ENCODE measurements around the gene SPEG. TPM values are rescaled to one million over a fixed set of nuclear protein-coding genes. Genes with fewer than 3 reads are reported as not detected.

Gene SPEG
- total RNA-seq, 4 donors from 2014 or later = 6.7 to 10.2 (median 8.1) TPM

DNA sequence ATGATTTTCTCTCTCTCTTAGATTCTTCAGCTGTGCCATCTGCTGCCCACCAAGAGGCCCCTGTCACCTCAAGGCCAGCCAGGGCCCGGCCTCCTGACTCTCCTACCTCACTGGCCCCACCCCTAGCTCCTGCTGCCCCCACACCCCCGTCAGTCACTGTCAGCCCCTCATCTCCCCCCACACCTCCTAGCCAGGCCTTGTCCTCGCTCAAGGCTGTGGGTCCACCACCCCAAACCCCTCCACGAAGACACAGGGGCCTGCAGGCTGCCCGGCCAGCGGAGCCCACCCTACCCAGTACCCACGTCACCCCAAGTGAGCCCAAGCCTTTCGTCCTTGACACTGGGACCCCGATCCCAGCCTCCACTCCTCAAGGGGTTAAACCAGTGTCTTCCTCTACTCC, 54.7 kb downstream of the SPEG start:
- no peak overlapping the region for H3K4me3 ChIP-seq
- no peak for DNase-seq (ENCODE audit: low spot score in 2 of 2)
- H3K4me1 ChIP-seq = peaks cover 0 to 8% (median 5%) of the 10 kb centered on the region in 4 donors
- no peaks in the 10 kb centered on the region for H3K9me3 ChIP-seq
- WGBS, 2 donors = 94 to 95% methylated on average over 7 to 9 of the region's 9 CpGs
- no peak overlapping the region for H3K27ac ChIP-seq
- TF ChIP-seq POLR2A (IDR thresholded peaks at IDR 0.05) = no peak
- TF ChIP-seq, protein P1, sequence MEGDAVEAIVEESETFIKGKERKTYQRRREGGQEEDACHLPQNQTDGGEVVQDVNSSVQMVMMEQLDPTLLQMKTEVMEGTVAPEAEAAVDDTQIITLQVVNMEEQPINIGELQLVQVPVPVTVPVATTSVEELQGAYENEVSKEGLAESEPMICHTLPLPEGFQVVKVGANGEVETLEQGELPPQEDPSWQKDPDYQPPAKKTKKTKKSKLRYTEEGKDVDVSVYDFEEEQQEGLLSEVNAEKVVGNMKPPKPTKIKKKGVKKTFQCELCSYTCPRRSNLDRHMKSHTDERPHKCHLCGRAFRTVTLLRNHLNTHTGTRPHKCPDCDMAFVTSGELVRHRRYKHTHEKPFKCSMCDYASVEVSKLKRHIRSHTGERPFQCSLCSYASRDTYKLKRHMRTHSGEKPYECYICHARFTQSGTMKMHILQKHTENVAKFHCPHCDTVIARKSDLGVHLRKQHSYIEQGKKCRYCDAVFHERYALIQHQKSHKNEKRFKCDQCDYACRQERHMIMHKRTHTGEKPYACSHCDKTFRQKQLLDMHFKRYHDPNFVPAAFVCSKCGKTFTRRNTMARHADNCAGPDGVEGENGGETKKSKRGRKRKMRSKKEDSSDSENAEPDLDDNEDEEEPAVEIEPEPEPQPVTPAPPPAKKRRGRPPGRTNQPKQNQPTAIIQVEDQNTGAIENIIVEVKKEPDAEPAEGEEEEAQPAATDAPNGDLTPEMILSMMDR (IDR thresholded peaks at IDR 0.05) = no peak
- TF ChIP-seq EP300 (IDR thresholded peaks at IDR 0.05) = no peak
- no peaks in the 10 kb centered on the region for H3K36me3 ChIP-seq
- H3K27me3 ChIP-seq = peaks cover 0 to 81% of the 10 kb centered on the region in 2 donors

DNA sequence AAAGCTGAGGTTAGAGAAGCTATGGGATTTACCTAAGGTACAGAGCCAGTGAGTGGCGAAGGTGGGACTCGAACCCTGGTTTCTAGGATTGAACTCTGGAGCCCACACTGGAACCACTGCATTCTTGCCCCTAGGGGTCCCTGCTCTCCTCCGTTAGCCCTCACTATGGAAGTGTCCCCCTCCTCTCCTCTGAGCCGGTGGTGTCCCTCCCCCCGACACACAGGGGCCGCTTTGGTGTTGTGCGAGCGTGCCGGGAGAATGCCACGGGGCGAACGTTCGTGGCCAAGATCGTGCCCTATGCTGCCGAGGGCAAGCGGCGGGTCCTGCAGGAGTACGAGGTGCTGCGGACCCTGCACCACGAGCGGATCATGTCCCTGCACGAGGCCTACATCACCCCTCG, 55.5 kb downstream of the SPEG start:
- Histone ChIP-seq H3K27ac (no peak overlapping the region), H3K27me3 (peaks cover 0 to 77% of the 10 kb centered on the region in 2 donors), H3K36me3 (no peaks in the 10 kb centered on the region), H3K9me3 (no peaks in the 10 kb centered on the region), H3K4me3 (no peak overlapping the region), H3K4me1 (peaks cover 0 to 2% (median 0%) of the 10 kb centered on the region in 4 donors)
- WGBS, 2 donors = 79 to 83% methylated on average over 19 to 23 of the region's 23 CpGs
- no peak for TF ChIP-seq EP300 (IDR thresholded peaks at IDR 0.05)
- TF ChIP-seq, protein P1 (IDR thresholded peaks at IDR 0.05) = no peak
- TF ChIP-seq POLR2A (IDR thresholded peaks at IDR 0.05) = no peak
- DNase-seq (ENCODE audit: low spot score in 2 of 2) = no peak

DNA sequence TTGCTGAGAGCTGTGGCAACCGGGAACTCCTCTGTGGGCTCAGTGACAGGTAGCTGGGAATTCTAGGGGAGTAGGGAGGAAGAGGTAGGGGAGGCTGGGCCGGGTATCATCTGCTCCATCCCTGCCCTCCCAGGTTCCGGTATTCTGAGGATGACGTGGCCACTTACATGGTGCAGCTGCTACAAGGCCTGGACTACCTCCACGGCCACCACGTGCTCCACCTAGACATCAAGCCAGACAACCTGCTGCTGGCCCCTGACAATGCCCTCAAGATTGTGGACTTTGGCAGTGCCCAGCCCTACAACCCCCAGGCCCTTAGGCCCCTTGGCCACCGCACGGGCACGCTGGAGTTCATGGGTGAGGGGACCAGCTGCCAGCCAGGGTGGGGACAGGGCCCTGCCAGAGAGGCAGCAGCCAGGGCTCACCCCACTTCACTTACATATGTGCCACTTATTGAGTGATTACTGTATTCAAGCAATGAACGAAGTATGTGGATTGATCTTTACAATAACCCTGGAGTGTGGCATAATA, 56.0 kb downstream of the SPEG start:
- TF ChIP-seq, protein P1 (IDR thresholded peaks at IDR 0.05) = no peak
- no peak for TF ChIP-seq EP300 (IDR thresholded peaks at IDR 0.05)
- TF ChIP-seq POLR2A (IDR thresholded peaks at IDR 0.05) = no peak
- no peak overlapping the region for H3K27ac ChIP-seq
- H3K4me1 ChIP-seq = peaks cover 0 to 7% (median 0%) of the 10 kb centered on the region in 4 donors
- H3K36me3 ChIP-seq = no peaks in the 10 kb centered on the region
- no peak for DNase-seq (ENCODE audit: low spot score in 2 of 2)
- no peak overlapping the region for H3K4me3 ChIP-seq
- 88% methylated on average over 10 of the region's 10 CpGs for WGBS, 2 donors
- H3K27me3 ChIP-seq = peaks cover 0 to 74% of the 10 kb centered on the region in 2 donors
- H3K9me3 ChIP-seq = no peaks in the 10 kb centered on the region

DNA sequence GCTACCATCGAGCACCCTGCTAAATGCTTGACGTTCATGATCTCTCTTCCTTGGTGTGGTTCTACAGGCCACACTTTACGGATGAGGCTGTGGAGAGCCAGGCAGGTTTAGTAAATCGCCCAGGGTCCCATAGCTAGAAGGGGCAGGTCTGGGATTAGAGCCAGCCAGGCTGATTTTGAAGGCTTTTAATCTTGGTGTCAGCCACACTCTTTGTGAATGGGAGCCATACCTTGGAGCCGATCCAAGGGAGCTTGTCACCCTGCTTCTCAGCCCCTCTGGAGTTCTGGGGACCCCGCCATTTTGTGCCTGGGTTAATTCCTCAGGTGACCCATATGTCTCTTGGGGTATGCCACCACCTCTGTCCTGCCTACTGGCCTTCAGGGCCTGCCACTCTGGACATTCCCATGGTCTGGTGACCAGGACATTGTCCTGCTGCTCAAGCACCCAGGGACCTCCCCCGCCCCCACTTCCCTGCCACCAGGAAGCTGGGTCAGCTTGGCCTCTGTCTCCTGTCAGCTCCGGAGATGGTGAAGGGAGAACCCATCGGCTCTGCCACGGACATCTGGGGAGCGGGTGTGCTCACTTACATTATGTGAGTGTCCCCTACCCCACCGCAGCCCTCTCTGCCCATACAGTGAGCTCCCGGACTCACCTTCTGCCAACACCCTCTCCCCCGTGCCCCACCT, 56.8 kb downstream of the SPEG start:
- H3K4me3 ChIP-seq = no peak overlapping the region
- H3K36me3 ChIP-seq = no peaks in the 10 kb centered on the region
- H3K27ac ChIP-seq = no peak overlapping the region
- 86% methylated on average over 14 of the region's 14 CpGs for WGBS, 2 donors
- H3K9me3 ChIP-seq = no peaks in the 10 kb centered on the region
- no peak for DNase-seq (ENCODE audit: low spot score in 2 of 2)
- peaks cover 0 to 74% of the 10 kb centered on the region in 2 donors for H3K27me3 ChIP-seq
- peaks cover 0 to 9% (median 0%) of the 10 kb centered on the region in 4 donors for H3K4me1 ChIP-seq
- no peak for TF ChIP-seq EP300 (IDR thresholded peaks at IDR 0.05)
- TF ChIP-seq, protein P1 (IDR thresholded peaks at IDR 0.05) = no peak
- TF ChIP-seq POLR2A (IDR thresholded peaks at IDR 0.05) = no peak

DNA sequence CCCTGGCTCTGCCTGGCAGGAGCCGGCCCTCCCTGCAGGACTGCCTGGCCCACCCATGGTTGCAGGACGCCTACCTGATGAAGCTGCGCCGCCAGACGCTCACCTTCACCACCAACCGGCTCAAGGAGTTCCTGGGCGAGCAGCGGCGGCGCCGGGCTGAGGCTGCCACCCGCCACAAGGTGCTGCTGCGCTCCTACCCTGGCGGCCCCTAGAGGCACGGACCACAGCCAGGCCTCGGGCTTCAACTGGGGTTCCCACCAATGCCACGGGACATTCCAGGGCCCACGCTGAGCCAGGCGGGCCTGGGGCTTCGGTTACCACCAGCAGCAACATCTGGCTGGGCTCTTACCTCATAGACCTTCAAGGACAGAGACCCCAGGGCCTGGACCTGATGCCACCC, 57.9 kb downstream of the SPEG start:
- no peak overlapping the region for H3K27ac ChIP-seq
- no peaks in the 10 kb centered on the region for H3K9me3 ChIP-seq
- H3K27me3 ChIP-seq = peaks cover 0 to 73% of the 10 kb centered on the region in 2 donors
- TF ChIP-seq POLR2A (IDR thresholded peaks at IDR 0.05) (no peak), EP300 (IDR thresholded peaks at IDR 0.05) (no peak)
- TF ChIP-seq, protein P1 (IDR thresholded peaks at IDR 0.05) = no peak
- H3K4me3 ChIP-seq = no peak overlapping the region
- 63 to 70% methylated on average over 20 of the region's 20 CpGs for WGBS, 2 donors
- H3K36me3 ChIP-seq = no peaks in the 10 kb centered on the region
- H3K4me1 ChIP-seq = peaks cover 0 to 21% (median 10%) of the 10 kb centered on the region in 4 donors
- no peak for DNase-seq (ENCODE audit: low spot score in 2 of 2)

All from tibial nerve (tissue), 4 donors.